GM19372 (cell line): ENCODE data around the gene DNAH10.
"Not testable (repeated sequence)": the region's sequence is repeated elsewhere in the genome, so short reads cannot be mapped to it uniquely, and the experiment has no call there.

ENCODE experiments used
- ATAC-seq: cut with Tn5 transposase; IDR thresholded peaks from one replicate; pipeline ENCODE4 v1.9.1; 2021; ENCODE audit warnings: mild to moderate bottlenecking, low read depth, moderate library complexity; ENCODE audit not compliant: unreplicated experiment

Gene DNAH10

GRCh38 chr12:123942911-123943648 lies 181.0 kb downstream of the DNAH10 start:
- ATAC-seq: no peak

GRCh38 chr12:123943816-123944215 lies 181.7 kb downstream of the DNAH10 start:
- no peak for ATAC-seq

GRCh38 chr12:123944696-123945095 lies 182.6 kb downstream of the DNAH10 start:
- no peak for ATAC-seq

- no peak for ATAC-seq
Measured at GRCh38 chr12:123945287-123946151, 183.4 kb downstream of the DNAH10 start.

GRCh38 chr12:123946152-123946515 lies 184.0 kb downstream of the DNAH10 start:
- no peak for ATAC-seq

- not testable (repeated sequence) for ATAC-seq
Measured at GRCh38 chr12:123946516-123947505, 184.7 kb downstream of the DNAH10 start.

- not testable (repeated sequence) for ATAC-seq
Measured at GRCh38 chr12:123947531-123947930, 185.4 kb downstream of the DNAH10 start.

GRCh38 chr12:123948401-123948795 lies 186.3 kb downstream of the DNAH10 start:
- no peak for ATAC-seq

GRCh38 chr12:123948796-123949769 lies 187.0 kb downstream of the DNAH10 start:
- ATAC-seq: no peak

GRCh38 chr12:123949770-123950165 lies 187.7 kb downstream of the DNAH10 start:
- ATAC-seq: no peak

- no peak for ATAC-seq
Measured at GRCh38 chr12:123950476-123951349, 188.6 kb downstream of the DNAH10 start.

GRCh38 chr12:123951467-123951866 lies 189.4 kb downstream of the DNAH10 start:
- no peak for ATAC-seq

GRCh38 chr12:123952037-123952436 lies 189.9 kb downstream of the DNAH10 start:
- no peak for ATAC-seq

- ATAC-seq: no peak
Measured at GRCh38 chr12:123954647-123955350, 192.7 kb downstream of the DNAH10 start.

GRCh38 chr12:123956249-123956648 lies 194.1 kb downstream of the DNAH10 start:
- no peak for ATAC-seq

- ATAC-seq: no peak
Measured at GRCh38 chr12:123957196-123957595, 195.1 kb downstream of the DNAH10 start.

- ATAC-seq: no peak
Measured at GRCh38 chr12:123958462-123958861, 196.4 kb downstream of the DNAH10 start.

GRCh38 chr12:123958876-123959275 lies 196.8 kb downstream of the DNAH10 start:
- no peak for ATAC-seq
